ENCODE data around the gene TKTL1.

DNA sequence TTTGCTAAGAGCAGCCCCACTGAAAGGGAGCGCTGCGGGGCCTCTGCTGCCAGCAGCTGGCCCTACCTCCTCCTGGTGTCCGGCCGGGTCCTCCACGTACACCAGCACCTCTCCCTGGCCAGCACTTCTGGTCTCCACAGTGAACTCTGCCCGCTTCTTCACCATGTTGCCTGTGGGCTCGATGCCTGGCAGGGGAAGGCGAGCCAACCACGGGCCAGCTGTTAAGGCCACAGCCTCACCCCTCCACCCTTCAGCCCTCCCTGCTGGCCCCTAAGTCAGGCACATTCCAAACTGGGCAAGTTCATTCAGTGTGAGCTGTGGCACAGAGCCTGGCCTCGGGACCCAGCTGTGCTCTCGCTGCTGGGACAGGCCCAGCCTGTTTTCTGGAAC, 71.1 kb downstream of the TKTL1 start:
- TF ChIP-seq, protein P1, sequence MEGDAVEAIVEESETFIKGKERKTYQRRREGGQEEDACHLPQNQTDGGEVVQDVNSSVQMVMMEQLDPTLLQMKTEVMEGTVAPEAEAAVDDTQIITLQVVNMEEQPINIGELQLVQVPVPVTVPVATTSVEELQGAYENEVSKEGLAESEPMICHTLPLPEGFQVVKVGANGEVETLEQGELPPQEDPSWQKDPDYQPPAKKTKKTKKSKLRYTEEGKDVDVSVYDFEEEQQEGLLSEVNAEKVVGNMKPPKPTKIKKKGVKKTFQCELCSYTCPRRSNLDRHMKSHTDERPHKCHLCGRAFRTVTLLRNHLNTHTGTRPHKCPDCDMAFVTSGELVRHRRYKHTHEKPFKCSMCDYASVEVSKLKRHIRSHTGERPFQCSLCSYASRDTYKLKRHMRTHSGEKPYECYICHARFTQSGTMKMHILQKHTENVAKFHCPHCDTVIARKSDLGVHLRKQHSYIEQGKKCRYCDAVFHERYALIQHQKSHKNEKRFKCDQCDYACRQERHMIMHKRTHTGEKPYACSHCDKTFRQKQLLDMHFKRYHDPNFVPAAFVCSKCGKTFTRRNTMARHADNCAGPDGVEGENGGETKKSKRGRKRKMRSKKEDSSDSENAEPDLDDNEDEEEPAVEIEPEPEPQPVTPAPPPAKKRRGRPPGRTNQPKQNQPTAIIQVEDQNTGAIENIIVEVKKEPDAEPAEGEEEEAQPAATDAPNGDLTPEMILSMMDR (IDR thresholded peaks at IDR 0.05; ENCODE audit: borderline replicate concordance, extremely low read depth, low read length, poor library complexity, severe bottlenecking) = no peak
- no peak for TF ChIP-seq EZH2 (IDR thresholded peaks at IDR 0.05; ENCODE audit: borderline replicate concordance, low read depth, low read length, severe bottlenecking)

Data from DND-41 (cell line).